ENCODE data around the gene DAZAP1.

Gene DAZAP1

GRCh38 chr19:1377176-1377964, 30.0 kb upstream of the DAZAP1 start:
- no peak for FAIRE-seq

GRCh38 chr19:1377965-1378785, 29.2 kb upstream of the DAZAP1 start:
- FAIRE-seq, result no peak

- no peak for FAIRE-seq
Observed at GRCh38 chr19:1379126-1379905, 28.1 kb upstream of the DAZAP1 start.

- FAIRE-seq, result no peak
Observed at GRCh38 chr19:1379961-1380489, 27.4 kb upstream of the DAZAP1 start.

GRCh38 chr19:1382250-1382649, 25.1 kb upstream of the DAZAP1 start:
- FAIRE-seq, result no peak

- FAIRE-seq, result no peak
Observed at GRCh38 chr19:1383017-1383311, 24.4 kb upstream of the DAZAP1 start.

- no peak for FAIRE-seq
Observed at GRCh38 chr19:1383312-1384084, 23.9 kb upstream of the DAZAP1 start, which contains the start of gene NDUFS7. NDUFS7 (plus strand) TSS chr19:1383907; CDS start chr19:1383927, 20 bp downstream.

- no peak for FAIRE-seq
Observed at GRCh38 chr19:1384085-1384462, 23.3 kb upstream of the DAZAP1 start.

GRCh38 chr19:1384478-1385110, 22.8 kb upstream of the DAZAP1 start:
- FAIRE-seq, result no peak

GRCh38 chr19:1385816-1386215, 21.6 kb upstream of the DAZAP1 start:
- no peak for FAIRE-seq

- FAIRE-seq, result no peak
Observed at GRCh38 chr19:1386945-1387683, 20.3 kb upstream of the DAZAP1 start.

GRCh38 chr19:1387684-1388636, 19.4 kb upstream of the DAZAP1 start:
- no peak for FAIRE-seq

- no peak for FAIRE-seq
Observed at GRCh38 chr19:1388637-1389026, 18.8 kb upstream of the DAZAP1 start.

- FAIRE-seq, result no peak
Observed at GRCh38 chr19:1389033-1389940, 18.1 kb upstream of the DAZAP1 start.

- no peak for FAIRE-seq
Observed at GRCh38 chr19:1390890-1391423, 16.4 kb upstream of the DAZAP1 start.

GRCh38 chr19:1392407-1392806, 15.0 kb upstream of the DAZAP1 start:
- no peak for FAIRE-seq

GRCh38 chr19:1392939-1393530, 14.4 kb upstream of the DAZAP1 start:
- FAIRE-seq, result no peak

GRCh38 chr19:1393841-1394240, 13.5 kb upstream of the DAZAP1 start:
- FAIRE-seq, result no peak
